HG02840 (cell line): ENCODE results near the gene HES3.
A peak's percentile ranks its signal among the peaks of the same experiment; 100 is the strongest.

Experiments used
- ATAC-seq: cut with Tn5 transposase; IDR thresholded peaks from one replicate; pipeline ENCODE4 v1.9.1; 2021; ENCODE audit warnings: mild to moderate bottlenecking, moderate library complexity, moderate number of reproducible peaks; ENCODE audit not compliant: unreplicated experiment, low FRiP score

The HES3 gene

DNA sequence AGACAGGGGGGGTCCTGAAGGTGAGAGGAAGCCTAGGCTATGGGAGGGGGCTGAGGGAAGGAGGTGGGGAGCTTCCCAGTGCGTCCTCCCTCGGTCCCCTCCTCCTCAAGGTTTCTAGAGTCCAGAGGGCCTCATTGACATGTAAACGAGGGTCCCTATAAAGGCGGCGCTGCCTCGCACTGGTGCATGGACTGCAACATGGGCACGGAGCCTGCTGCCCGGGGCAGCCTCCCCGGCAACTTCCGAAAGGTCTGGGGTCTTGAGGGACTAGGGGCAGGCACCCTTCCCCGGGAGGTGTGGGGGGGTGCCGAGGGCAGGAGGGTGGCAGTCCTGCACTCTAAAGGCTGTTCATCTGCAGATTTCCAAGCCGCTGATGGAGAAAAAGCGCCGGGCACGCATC is at the start of gene HES3:
HES3 (plus strand) TSS at position 187 of the 400 bp plus-strand sequence; CDS start at position 374, 187 bp downstream.
- ATAC-seq, result no peak

DNA sequence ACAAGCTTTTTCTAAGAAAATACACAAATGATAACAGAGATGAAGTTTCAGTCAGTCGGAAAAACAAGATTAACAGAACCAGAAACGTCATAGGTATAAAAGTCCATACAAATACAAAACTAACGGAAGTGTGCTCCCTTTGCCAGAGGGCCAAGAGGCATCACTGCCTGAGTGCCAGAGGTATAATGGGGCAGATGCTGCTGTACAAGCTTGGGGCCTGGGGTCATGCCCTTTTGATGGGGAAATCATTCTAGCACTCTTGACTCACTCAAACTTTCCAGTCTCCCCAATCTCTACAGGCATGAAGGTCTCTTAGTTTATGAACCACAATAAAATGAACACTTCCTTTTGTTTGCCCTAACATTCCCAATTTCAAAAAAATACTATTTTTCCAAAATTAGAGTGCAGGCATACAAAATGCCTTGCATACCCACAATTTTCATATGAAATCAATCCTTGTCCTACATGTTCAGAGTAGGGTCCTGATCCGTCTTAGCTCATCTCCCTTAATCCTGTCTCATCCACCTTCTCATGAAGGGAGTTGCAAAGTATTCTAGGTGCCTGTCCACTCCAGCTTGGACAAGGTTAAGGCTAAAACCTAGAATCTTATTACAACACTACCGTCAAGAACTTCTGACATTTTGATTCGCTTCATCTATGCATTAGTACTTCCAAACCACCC is 46.1 kb upstream of the HES3 start:
- ATAC-seq, result no peak

DNA sequence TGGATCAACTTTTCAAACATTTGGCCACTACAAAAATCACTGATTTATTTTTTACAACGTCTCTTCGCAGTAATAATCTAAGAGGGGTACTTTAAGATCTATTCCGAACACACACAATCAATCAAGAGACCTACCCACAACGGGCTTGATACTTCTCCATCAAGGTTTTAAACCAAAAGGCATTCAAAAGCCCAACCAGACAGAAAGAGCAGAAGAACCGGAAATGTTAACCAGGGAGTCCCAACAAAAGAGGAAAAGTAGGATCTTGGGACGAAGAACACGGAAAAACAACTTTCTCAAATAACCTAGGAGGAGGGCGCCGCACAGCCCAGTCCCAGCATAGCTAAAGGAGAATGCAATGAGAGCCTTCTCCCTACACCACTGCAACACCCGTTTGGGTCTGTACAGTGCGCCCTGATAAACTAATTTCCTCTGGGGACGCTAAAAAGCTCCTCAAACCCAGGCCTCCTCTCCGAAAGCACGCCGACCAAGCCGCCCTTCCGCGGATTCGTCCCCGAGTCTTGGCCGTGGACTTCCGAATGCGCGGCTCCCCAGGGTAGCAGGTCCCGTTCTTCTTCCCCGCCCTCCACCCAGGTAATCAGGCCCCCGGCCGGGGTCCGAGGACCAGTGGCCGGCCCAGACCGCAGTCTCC is 45.2 kb upstream of the HES3 start:
- peak; percentile 21 for ATAC-seq

GRCh38 chr1:6199298-6200187 is 44.4 kb upstream of the HES3 start, which contains the start of gene RPL22:
RPL22 (minus strand) TSS chr1:6199595; CDS start chr1:6199573, 22 bp downstream.
- peak; percentile 95 for ATAC-seq

GRCh38 chr1:6200188-6200809 is 43.7 kb upstream of the HES3 start:
- ATAC-seq, result no peak

DNA sequence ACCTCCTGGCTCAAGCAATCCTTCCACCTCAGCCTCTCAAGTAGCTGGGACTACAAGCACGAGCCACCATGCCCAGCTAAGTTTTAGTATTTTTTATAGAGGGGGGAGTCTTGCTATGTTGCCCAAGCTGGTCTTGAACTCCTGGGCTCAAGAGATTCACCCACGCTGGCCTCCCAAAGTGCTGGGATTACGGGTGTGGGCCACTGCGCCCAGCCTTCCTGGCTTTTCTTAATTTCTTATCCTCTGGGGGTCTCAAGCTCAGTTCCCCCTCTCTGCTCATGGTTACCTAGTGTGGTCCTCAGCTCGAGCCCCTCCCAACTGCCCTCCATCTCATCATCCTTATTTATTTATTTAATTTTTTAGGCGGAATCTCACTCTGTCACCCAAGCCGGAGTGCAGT is 41.7 kb upstream of the HES3 start:
- ATAC-seq, result no peak

- no peak for ATAC-seq
Measured at GRCh38 chr1:6205849-6206519, 38.0 kb upstream of the HES3 start, which contains the start of gene RNF207. RNF207 (plus strand) TSS chr1:6206119; CDS start chr1:6206536, 417 bp downstream.

GRCh38 chr1:6206520-6206855 is 37.5 kb upstream of the HES3 start:
- no peak for ATAC-seq

DNA sequence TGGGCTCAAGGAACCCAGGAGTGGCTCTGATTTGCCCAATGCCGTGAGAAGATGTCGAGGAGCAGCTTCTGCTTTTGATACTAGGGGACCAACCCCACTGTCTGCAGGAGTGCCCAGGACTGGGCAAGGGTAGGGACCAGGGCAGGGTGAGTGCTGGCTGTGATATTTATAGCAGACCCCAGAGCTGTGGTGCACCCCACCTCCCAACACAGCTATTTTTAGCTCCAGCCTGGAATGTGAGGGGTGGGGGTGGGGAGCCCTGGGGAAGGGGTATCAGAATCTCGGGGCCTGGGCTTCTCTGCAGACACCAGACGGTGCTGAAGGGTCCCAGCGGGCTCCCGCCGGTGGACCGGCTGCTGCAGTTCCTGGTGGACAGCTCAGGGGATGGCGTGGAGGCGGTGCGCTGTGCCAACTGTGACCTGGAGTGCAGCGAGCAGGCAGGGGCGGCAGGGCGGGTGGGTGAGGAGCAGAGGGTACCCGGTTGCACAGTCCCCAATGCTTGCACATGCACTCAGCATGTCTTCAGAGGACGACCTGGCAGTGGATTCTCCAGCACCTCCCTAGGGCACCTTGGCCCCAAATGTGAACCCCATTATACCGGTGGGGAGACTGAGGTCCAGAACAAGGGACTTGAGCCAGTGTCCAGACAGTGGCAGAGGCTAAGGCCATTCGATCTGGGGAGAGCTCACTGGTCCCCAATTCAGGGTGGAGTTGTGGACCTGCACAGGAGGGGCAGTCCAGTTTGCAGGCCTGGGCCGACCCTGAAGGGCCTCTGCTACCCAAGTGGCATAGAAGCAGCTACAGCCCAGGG is 36.7 kb upstream of the HES3 start:
- no peak for ATAC-seq

DNA sequence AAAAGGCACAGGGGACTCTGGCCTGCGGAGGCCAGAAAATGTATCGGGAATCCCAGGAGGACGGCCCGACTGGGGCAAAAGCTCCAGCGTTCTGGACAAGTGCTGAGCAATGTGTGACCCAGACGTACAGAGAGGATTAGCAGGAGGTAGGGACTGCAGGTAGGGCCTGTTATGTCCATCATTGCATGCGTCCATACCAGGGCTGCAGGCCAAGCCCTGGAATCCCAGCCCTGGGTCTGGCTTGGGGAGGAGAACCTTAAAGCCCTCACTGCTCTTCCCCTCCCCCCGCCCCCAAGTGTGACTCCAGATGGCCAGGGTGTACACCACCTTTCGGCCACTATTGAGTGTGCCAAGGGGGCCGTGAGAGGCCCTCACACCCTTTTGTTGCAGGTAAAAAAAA is 36.1 kb upstream of the HES3 start:
- ATAC-seq, result no peak

GRCh38 chr1:6208723-6209660 is 35.0 kb upstream of the HES3 start:
- no peak for ATAC-seq

DNA sequence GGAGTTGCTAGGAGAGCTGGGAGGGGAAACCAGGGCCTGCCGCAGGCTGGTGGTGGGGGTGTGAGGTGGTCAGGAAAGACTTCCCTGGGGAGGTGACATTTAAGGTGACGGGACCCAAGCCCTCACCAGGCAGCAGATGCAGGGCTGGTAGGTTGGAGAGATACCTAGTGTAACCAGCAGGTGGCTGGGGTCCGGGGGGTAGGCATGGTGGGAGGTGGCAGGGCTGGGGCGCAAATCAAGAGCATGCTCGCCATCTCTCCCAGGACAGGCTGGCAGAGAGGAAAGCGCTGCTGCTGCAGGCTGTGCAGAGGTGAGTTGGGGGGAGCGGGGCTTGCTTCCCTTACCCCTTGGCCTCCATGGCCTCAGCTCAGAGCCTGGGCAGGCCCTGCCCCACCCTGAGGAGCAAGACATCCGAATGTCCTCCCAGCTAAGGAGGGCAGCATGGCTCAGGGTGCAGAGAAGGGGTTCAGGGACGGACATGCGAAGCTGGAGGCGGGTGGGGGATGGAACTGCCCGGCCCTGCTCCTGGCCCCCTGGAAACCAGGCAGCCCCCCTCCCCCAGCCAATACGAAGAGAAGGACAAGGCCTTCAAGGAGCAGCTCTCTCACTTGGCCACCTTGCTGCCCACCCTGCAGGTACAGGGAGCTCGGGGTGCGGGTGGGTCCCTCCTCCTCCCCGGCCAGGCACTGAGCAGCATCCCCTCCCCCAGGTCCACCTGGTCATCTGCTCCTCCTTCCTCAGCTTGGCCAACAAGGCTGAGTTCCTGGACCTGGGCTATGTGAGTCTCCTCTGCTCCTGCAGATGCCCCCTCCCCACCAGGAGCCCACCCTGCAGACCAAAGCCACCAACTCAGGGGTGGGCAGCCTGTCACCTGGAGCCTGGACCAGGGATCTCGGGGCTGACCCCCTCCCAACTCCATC is 34.1 kb upstream of the HES3 start:
- no peak for ATAC-seq

- ATAC-seq, result no peak
Measured at GRCh38 chr1:6210591-6211355, 33.2 kb upstream of the HES3 start.

GRCh38 chr1:6211731-6212130 is 32.2 kb upstream of the HES3 start:
- ATAC-seq, result no peak

GRCh38 chr1:6212193-6212959 is 31.6 kb upstream of the HES3 start:
- ATAC-seq, result no peak
